Body of pancreas (tissue), 4 donors: ENCODE results near the gene SDHD. TPM values are rescaled to one million over a fixed set of nuclear protein-coding genes. Genes with fewer than 3 reads are reported as not detected.
A peak's percentile ranks its signal among the peaks of the same experiment; 100 is the strongest.
"Not testable (repeated sequence)": the region's sequence is repeated elsewhere in the genome, so short reads cannot be mapped to it uniquely, and the experiment has no call there.

ENCODE experiments used
- ATAC-seq: fragments of 150-250 bp; one replicate; pipeline ENCODE4 v1.9.1; 2016
- DNase-seq, 4 donors: peaks; one replicate each; pipeline ENCODE4 v3.0.0-alpha.2; 2019
- H3K27ac ChIP-seq, 4 donors: fragments of 200-600 bp; sonication (generic); 1 replicate in 3 of 4; 2 replicates in 1 of 4; pipeline versions ENCODE4 v1.5.1 to v1.6.1; 2016 to 2019; ENCODE audit warnings: mild to moderate bottlenecking in 1 of 4, mixed read lengths in 1 of 4, moderate library complexity in 1 of 4
- H3K27me3 ChIP-seq, 2 donors: fragments of 200-600 bp; sonication (generic); one replicate each; pipeline ENCODE4 v1.6.0; 2016; ENCODE audit warnings: mild to moderate bottlenecking in 1 of 2
- H3K36me3 ChIP-seq, 2 donors: fragments of 200-600 bp; sonication (generic); replicated peaks in 1 of 2; 2 replicates each; pipeline ENCODE4 v1.5.1; 2016; ENCODE audit warnings: low read depth in 2 of 2; ENCODE audit not compliant: insufficient read depth in 1 of 2
- H3K4me1 ChIP-seq: fragments of 200-600 bp; sonication (generic); one replicate; pipeline ENCODE4 v1.6.0; 2016
- H3K4me3 ChIP-seq, 2 donors: fragments of 200-600 bp; sonication (generic); 1 replicate in 1 of 2; 2 replicates in 1 of 2; pipeline ENCODE4 v1.5.1; 2016 to 2019
- H3K9me3 ChIP-seq, 3 donors: fragments of 200-600 bp; sonication (generic); 1 replicate in 2 of 3; 2 replicates in 1 of 3; pipeline ENCODE4 v1.5.1; 2016
- POLR2A ChIP-seq, 3 donors: fragments of 450-650 bp; IDR thresholded peaks; one replicate each; pipeline ENCODE4 v1.6.1; 2016; ENCODE audit warnings: antibody characterized with exemption in 3 of 3, mild to moderate bottlenecking in 2 of 3
- WGBS, 2 donors: methylation state at CpG; one replicate each; pipeline ENCODE4 v1.1.5; 2017; 5-methylcytosine and 5-hydroxymethylcytosine counted together
- intact Hi-C: fragments of 100-400 bp; cut with DNase I; formaldehyde crosslinking; loops from one replicate; pipeline ENCODE4 v1.15.1; 2023
- total RNA-seq, 2 donors: library from RNA; depleted of rRNA; stranded (reverse); fragments of >200 nt; gene quantifications; one replicate each; pipeline ENCODE4 v1.1.0, GENCODE V29; 2016
- TF ChIP-seq, protein P1 (sequence below), 7 experiments: fragments of 450-650 bp in 4 of 7; fragments of 200-600 bp in 3 of 7; sonication (generic) in 3 of 7; IDR thresholded peaks; one replicate each; pipeline ENCODE4 v1.5.1; 2016 to 2019; ENCODE audit warnings: antibody characterized with exemption in 7 of 7

Gene SDHD
- total RNA-seq, 2 donors from 2014 or later: 27.4 to 68.5 TPM

DNA sequence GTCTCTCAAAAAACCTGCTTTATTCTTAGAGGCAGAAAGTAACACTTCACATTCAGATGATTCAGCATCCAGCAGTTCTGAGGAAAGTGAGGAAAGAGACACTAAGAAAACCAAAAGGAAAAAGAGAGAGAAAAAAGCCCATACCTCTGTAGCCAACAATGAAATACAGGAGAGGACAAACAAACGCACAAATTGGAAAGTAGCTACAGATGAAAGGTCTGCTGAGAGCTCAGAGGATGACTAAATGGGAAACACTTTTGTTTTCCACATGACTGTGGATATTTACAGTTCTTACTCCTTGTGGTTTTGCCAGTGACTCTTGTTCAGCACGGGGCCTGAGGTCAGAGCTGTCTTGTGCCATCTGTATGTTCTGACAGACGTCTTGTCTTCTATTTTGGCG lies 3.9 kb upstream of the SDHD start:
- no peaks in the 10 kb centered on the region for H3K9me3 ChIP-seq
- H3K4me1 ChIP-seq: peaks cover 15% of the 10 kb centered on the region
- H3K27me3 ChIP-seq: no peaks in the 10 kb centered on the region
- H3K27ac ChIP-seq: no peak overlapping the region
- TF ChIP-seq, protein P1, sequence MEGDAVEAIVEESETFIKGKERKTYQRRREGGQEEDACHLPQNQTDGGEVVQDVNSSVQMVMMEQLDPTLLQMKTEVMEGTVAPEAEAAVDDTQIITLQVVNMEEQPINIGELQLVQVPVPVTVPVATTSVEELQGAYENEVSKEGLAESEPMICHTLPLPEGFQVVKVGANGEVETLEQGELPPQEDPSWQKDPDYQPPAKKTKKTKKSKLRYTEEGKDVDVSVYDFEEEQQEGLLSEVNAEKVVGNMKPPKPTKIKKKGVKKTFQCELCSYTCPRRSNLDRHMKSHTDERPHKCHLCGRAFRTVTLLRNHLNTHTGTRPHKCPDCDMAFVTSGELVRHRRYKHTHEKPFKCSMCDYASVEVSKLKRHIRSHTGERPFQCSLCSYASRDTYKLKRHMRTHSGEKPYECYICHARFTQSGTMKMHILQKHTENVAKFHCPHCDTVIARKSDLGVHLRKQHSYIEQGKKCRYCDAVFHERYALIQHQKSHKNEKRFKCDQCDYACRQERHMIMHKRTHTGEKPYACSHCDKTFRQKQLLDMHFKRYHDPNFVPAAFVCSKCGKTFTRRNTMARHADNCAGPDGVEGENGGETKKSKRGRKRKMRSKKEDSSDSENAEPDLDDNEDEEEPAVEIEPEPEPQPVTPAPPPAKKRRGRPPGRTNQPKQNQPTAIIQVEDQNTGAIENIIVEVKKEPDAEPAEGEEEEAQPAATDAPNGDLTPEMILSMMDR (IDR thresholded peaks at IDR 0.05): no peak
- no peak for TF ChIP-seq POLR2A (IDR thresholded peaks at IDR 0.05)
- H3K36me3 ChIP-seq: peaks cover 0 to 25% of the 10 kb centered on the region in 2 donors
- intact Hi-C loops: no loop called here
- ATAC-seq (no peak), DNase-seq (no peak)
- H3K4me3 ChIP-seq: no peak overlapping the region
- 67 to 70% methylated on average over 4 of the region's 4 CpGs for WGBS, 2 donors

DNA sequence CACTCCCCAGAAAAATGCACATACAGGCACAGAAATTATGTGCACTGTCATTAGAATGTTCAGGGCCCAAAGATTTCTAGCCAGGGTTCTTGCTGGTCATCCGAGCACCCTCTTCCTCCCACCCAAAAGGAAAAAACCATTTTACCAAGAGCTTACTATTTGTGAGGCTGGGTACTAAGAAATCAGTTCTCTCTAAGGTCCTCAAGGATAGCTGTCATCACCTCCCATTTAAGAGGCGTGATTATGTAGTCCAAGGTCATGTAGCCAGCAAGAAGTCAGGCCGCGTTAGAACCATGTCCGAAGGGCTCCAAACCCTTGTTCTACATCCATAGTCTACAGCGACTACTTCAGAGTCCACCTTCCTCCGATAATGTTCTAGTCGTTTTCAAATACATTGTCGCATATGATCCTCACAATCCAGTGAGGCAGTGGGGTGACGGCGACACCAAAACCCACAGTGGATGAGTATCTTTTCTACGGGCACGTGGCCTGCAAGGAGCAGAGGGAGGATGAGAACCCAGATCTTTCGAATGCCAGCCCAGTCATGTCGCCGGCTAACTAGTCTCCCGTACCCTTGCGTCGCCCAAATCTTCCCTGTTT lies 751 bp upstream of the SDHD start:
- peak overlapping the region; percentile 33 to 96 for H3K4me3 ChIP-seq
- peak overlapping the region; percentile 59 to 78 (median 66) for H3K27ac ChIP-seq
- H3K9me3 ChIP-seq: no peaks in the 10 kb centered on the region
- 3 to 4% methylated on average over 19 of the region's 19 CpGs for WGBS, 2 donors
- TF ChIP-seq POLR2A (IDR thresholded peaks at IDR 0.05): no peak
- TF ChIP-seq, protein P1 (IDR thresholded peaks at IDR 0.05): no peak
- H3K27me3 ChIP-seq: no peaks in the 10 kb centered on the region
- ATAC-seq: peak; percentile 23
- intact Hi-C loops: no loop called here
- DNase-seq: peak in 3 of 4 donors; percentile 11 to 23 (median 19)
- peaks cover 32% of the 10 kb centered on the region for H3K4me1 ChIP-seq
- peaks cover 0 to 19% of the 10 kb centered on the region in 2 donors for H3K36me3 ChIP-seq

DNA sequence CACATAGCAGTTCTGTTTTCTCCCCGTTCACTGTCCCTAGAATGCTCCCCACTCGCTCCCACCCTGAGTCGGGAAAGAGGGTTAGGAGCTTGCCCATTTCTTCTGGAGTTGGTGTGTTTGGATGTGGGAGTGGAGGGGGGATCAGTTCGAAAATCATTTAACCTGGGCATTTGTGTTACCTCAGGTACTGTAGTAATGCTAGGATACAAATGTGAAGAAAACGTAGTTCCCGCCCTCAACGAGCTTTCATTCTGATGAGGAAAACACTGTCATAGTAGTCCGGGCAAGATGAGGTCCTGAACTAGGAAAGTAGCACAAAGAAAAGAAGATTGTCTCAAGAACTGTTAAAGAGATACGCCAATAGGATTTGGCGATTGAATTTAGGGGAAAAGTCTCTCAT lies 539 bp downstream of the SDHD start:
- Histone ChIP-seq H3K27ac (peak overlapping the region; percentile 59 to 78 (median 66)), H3K4me1 (peaks cover 32% of the 10 kb centered on the region), H3K36me3 (peaks cover 0 to 24% of the 10 kb centered on the region in 2 donors), H3K27me3 (no peaks in the 10 kb centered on the region), H3K4me3 (peak overlapping the region; percentile 33 to 96), H3K9me3 (no peaks in the 10 kb centered on the region)
- ATAC-seq (no peak), DNase-seq (no peak)
- intact Hi-C loops: no loop called here
- WGBS, 2 donors: 13 to 14% methylated on average over 10 of the region's 10 CpGs
- TF ChIP-seq, protein P1 (IDR thresholded peaks at IDR 0.05): no peak
- no peak for TF ChIP-seq POLR2A (IDR thresholded peaks at IDR 0.05)

DNA sequence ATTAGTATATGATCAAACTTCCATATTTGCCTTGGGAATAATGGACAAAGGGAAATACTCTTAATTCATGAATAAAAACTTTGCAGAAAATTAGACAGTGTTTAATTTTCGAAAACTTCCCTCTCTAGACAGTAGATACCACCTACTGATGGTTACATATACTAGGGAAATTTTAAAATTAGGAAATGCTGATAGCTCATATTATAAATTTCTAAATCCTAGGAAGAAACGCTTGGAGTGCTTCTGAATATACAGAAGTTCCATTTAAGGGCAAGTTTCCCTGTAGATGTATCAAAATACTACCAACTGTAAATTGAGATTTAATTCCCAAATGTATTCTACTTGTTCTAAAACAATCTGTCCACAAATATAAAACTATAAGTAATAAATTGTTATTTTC lies 8.6 kb downstream of the SDHD start:
- ATAC-seq, intact Hi-C loops, H3K9me3 ChIP-seq, H3K27me3 ChIP-seq, H3K4me1 ChIP-seq, H3K4me3 ChIP-seq, DNase-seq, H3K27ac ChIP-seq: not testable (repeated sequence)
- WGBS, 2 donors: 90 to 91% methylated on average over 2 of the region's 2 CpGs
- H3K36me3 ChIP-seq: peaks cover 0 to 18% of the 10 kb centered on the region in 2 donors

DNA sequence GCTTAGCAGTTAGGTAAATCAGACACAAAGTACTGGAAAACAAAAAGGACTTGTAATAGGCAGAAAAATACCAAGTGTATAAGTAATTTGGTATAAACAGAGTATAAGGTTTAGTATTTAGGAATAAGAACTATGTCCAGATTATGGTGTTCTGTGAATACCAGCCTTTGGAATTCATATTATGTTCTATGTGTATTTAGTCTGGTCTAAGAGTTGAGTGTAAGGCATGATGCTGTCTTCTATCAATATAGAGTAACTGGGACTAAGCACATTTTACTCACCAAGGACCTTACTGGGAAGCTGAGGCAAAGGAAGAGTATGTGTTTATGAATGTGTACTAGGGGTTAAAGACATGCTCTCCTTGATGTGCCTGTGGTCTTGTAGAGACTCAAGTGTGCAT lies 9.5 kb downstream of the SDHD start:
- Histone ChIP-seq H3K36me3 (peaks cover 0 to 14% of the 10 kb centered on the region in 2 donors), H3K9me3 (no peaks in the 10 kb centered on the region), H3K4me1 (no peaks in the 10 kb centered on the region), H3K4me3 (no peak overlapping the region), H3K27ac (no peak overlapping the region), H3K27me3 (no peaks in the 10 kb centered on the region)
- TF ChIP-seq, protein P1 (IDR thresholded peaks at IDR 0.05): no peak
- TF ChIP-seq POLR2A (IDR thresholded peaks at IDR 0.05): no peak
- DNase-seq: no peak
- ATAC-seq: no peak
- intact Hi-C loops: no loop called here
